K562 (cell line): Measurements from ENCODE around the gene LCP2. TPM values are rescaled to one million over a fixed set of nuclear protein-coding genes. Genes with fewer than 3 reads are reported as not detected.

Experiments
- ATAC-seq: fragments of 200-7000 bp; cut with Tn5 transposase; 3 replicates; pipeline ENCODE4 v1.9.1; 2020; ENCODE audit warnings: moderate library complexity
- BruUV-seq: library from RNA; stranded (reverse); fragments of 400-500 nt; replicated peaks from 2 replicates; lab custom pipeline; 2021; lab: Mats Ljungman, UMichigan
- CTCF ChIA-PET: fragments of 300-600 bp; formaldehyde crosslinking; extraction: SDS; loops from one replicate; lab custom pipeline; 2021; ENCODE audit warnings: low intra/inter-chr PET ratio; lab: Yijun Ruan, JAX
- POLR2A ChIA-PET: fragments of 300-600, 350-650 bp; sonication (Branson Sonifier 250); formaldehyde crosslinking; extraction: SDS; loops from one replicate; lab custom pipeline; 2021; ENCODE audit warnings: antibody characterized with exemption, inconsistent platforms; lab: Yijun Ruan, JAX
- DNase-seq, 4 experiments: peaks; one replicate each; pipeline versions ENCODE4 v3.0.0 to v3.0.0-alpha.2; 2011 to 2018; ENCODE audit warnings: low spot score in 3 of 4, mixed read lengths in 3 of 4; ENCODE audit errors: extremely low read depth in 1 of 4
- FAIRE-seq: peaks from 2 replicates; lab custom pipeline; 2011; peaks lifted over from hg19 to GRCh38; lab: Jason Lieb, UNC
- H2AFZ ChIP-seq: 2 replicates; pipeline ENCODE4 v1.6.0; 2011; ENCODE audit warnings: low read depth, low read length, control low read depth, inconsistent platforms
- H3K27ac ChIP-seq: fragments of 200-600 bp; 3 replicates; pipeline ENCODE4 v1.8.0; 2011; ENCODE audit warnings: low read depth, mild to moderate bottlenecking, control low read depth, inconsistent platforms, low read length, moderate library complexity, mixed read lengths; ENCODE audit errors: extremely low read depth
- H3K27me3 ChIP-seq, 2 experiments: fragments of 300-600 bp in 1 of 2; 2 replicates in 1 of 2; 3 replicates in 1 of 2; pipeline versions ENCODE4 v1.6.0 to v1.8.0; 2011; ENCODE audit warnings: inconsistent platforms in 2 of 2, low read length in 2 of 2, mild to moderate bottlenecking in 1 of 2, mixed read lengths in 1 of 2, moderate library complexity in 1 of 2; ENCODE audit not compliant: control insufficient read depth in 2 of 2, insufficient read depth in 2 of 2
- H3K36me3 ChIP-seq: fragments of 300-600 bp; 3 replicates; pipeline ENCODE4 v1.8.0; 2011; ENCODE audit warnings: mild to moderate bottlenecking, low read length, inconsistent platforms; ENCODE audit not compliant: control insufficient read depth, insufficient read depth
- H3K4me1 ChIP-seq, 2 experiments: fragments of 200-600 bp in 1 of 2; replicated peaks in 1 of 2; 2 replicates in 1 of 2; 3 replicates in 1 of 2; pipeline versions ENCODE4 v1.5.1 to v1.8.0; 2011; ENCODE audit warnings: inconsistent platforms in 2 of 2, low read length in 2 of 2, mild to moderate bottlenecking in 1 of 2, mixed read lengths in 1 of 2, moderate library complexity in 1 of 2; ENCODE audit not compliant: control insufficient read depth in 2 of 2, insufficient read depth in 2 of 2
- H3K4me2 ChIP-seq: 2 replicates; pipeline ENCODE4 v1.6.1; 2011; ENCODE audit warnings: low read length, control low read depth, inconsistent platforms, mixed read lengths; ENCODE audit not compliant: insufficient read depth
- H3K4me3 ChIP-seq: fragments of 200-600 bp; sonication (generic), shearing (Covaris generic); 2 replicates; pipeline ENCODE4 v1.5.1; 2016; ENCODE audit warnings: control low read depth, inconsistent platforms
- H3K79me2 ChIP-seq: fragments of 200-600 bp; 3 replicates; pipeline ENCODE4 v1.8.0; 2011; ENCODE audit warnings: low read length, inconsistent platforms; ENCODE audit not compliant: control insufficient read depth, insufficient read depth
- H3K9ac ChIP-seq, 2 experiments: 2 replicates each; pipeline versions ENCODE4 v1.6.0 to v1.6.1; 2011; ENCODE audit warnings: low read depth in 2 of 2, low read length in 2 of 2, control low read depth in 1 of 2, inconsistent platforms in 1 of 2, mild to moderate bottlenecking in 1 of 2, mixed read lengths in 1 of 2; ENCODE audit not compliant: insufficient read depth in 1 of 2
- H3K9me1 ChIP-seq: one replicate; pipeline ENCODE4 v1.6.0; 2011; ENCODE audit warnings: inconsistent platforms, mild to moderate bottlenecking, low read length, moderate library complexity; ENCODE audit not compliant: control insufficient read depth, insufficient read depth
- H3K9me3 ChIP-seq: replicated peaks from 2 replicates; pipeline ENCODE4 v1.5.1; 2011; ENCODE audit warnings: low read depth, low read length, inconsistent platforms; ENCODE audit not compliant: control insufficient read depth, insufficient read depth
- H4K20me1 ChIP-seq: replicated peaks from 2 replicates; pipeline ENCODE4 v1.6.1; 2011; ENCODE audit warnings: low read length, inconsistent platforms, mixed read lengths; ENCODE audit not compliant: control insufficient read depth, insufficient read depth
- MTA1 ChIP-seq: fragments of 450-650 bp; IDR thresholded peaks from 2 replicates; pipeline ENCODE4 v1.6.1; 2017; ENCODE audit warnings: borderline replicate concordance
- NBN ChIP-seq: fragments of 450-650 bp; IDR thresholded peaks from 2 replicates; pipeline ENCODE4 v1.6.1; 2016; ENCODE audit warnings: low read depth, mild to moderate bottlenecking
- REST ChIP-seq, 2 experiments: fragments of 450-650 bp; formaldehyde crosslinking in 1 of 2; IDR thresholded peaks; 2 replicates each; pipeline versions ENCODE4 v1.4.0 to v1.6.1; 2014 to 2020; ENCODE audit warnings: mild to moderate bottlenecking in 2 of 2, borderline replicate concordance in 1 of 2, low read depth in 1 of 2
- ZNF197 ChIP-seq: fragments of 200-800 bp; sonication (Bioruptor generic); IDR thresholded peaks from 2 replicates; pipeline ENCODE4 v1.6.1; 2016; ENCODE audit warnings: low read depth, missing genetic modification characterization, missing compliant biosample characterization
- ZNF518B ChIP-seq: fragments of 250-450 bp; sonication (Bioruptor Pico); IDR thresholded peaks from 2 replicates; pipeline ENCODE4 v1.5.0; 2021; ENCODE audit warnings: mild to moderate bottlenecking, moderate library complexity
- ZNF584 ChIP-seq: fragments of 200-800 bp; sonication (Bioruptor generic); IDR thresholded peaks from 2 replicates; pipeline ENCODE4 v1.6.1; 2016; ENCODE audit warnings: low read depth, mild to moderate bottlenecking, missing genetic modification characterization, missing compliant biosample characterization
- WGBS: fragments of 100-300 bp; shearing (Covaris generic); methylation state at CpG from one replicate; pipeline ENCODE4 v1.1.6; 2016; ENCODE audit warnings: low coverage, mixed read lengths; ENCODE audit not compliant: insufficient coverage; ENCODE audit errors: missing lambda C conversion rate; 5-methylcytosine and 5-hydroxymethylcytosine counted together
- in situ Hi-C: fragments of 300-500 bp; cut with MboI; formaldehyde crosslinking; loops from 4 replicates; pipeline ENCODE4 v1.15.0; 2018; ENCODE audit warnings: inconsistent platforms, mixed read lengths
- intact Hi-C: fragments of 100-400 bp; cut with micrococcal nuclease; formaldehyde crosslinking; loops from 2 replicates; pipeline ENCODE4 v1.14.2; 2022
- polyA plus RNA-seq, 8 experiments: library from polyadenylated mRNA; depleted of rRNA in 4 of 8; stranded (reverse) in 5 of 8; unstranded in 3 of 8; fragments of >200 nt; fragmentation: Nextera tagmentation in 2 of 8; fragmentation: Illumina TruSeq in 1 of 8; extraction: Ambion mirVana in 2 of 8; extraction: Trizol in 1 of 8; gene quantifications; 2 replicates each; pipeline versions ENCODE4 v1.2.1 to v1.2.3, GENCODE V29; 2011 to 2014; ENCODE audit warnings: inconsistent platforms in 1 of 8, missing spikeins in 1 of 8
- total RNA-seq, 7 experiments: library from RNA; depleted of rRNA in 6 of 7; stranded (reverse); fragments of >200 nt in 6 of 7; fragmentation: Illumina TruSeq in 2 of 7; extraction: Trizol in 2 of 7; gene quantifications; 2 replicates each; pipeline versions ENCODE4 v1.2.1 to v1.2.3, GENCODE V29; 2011 to 2021; ENCODE audit warnings: low replicate concordance in 1 of 7

Gene LCP2
- total and polyA plus RNA-seq, 9 of the 15 experiments (the other 6 are each of a cell fraction or from before 2014, with no cell fraction given): 4.0 to 31.3 (median 14.6) TPM

GRCh38 chr5:170307575-170308465 lies 10.2 kb upstream of the LCP2 start (continued):
- TF ChIP-seq NBN (no peak), MTA1 (peak; percentile 44; the same call in 1 of the 2 replicates), ZNF518B (no peak)

GRCh38 chr5:170306381-170306831 lies 8.8 kb upstream of the LCP2 start:
- DNase-seq (peak; percentile 70 to 86 (median 78)), FAIRE-seq (peak; percentile 89), ATAC-seq (peak; percentile 76)
- Histone ChIP-seq H3K27me3 (no peaks in the 10 kb centered on the region), H3K9me3 (no peaks in the 10 kb centered on the region), H3K4me1 (peaks cover 5 to 63% of the 10 kb centered on the region in 2 experiments), H3K4me2 (peak overlapping the region; percentile 33), H3K36me3 (no peaks in the 10 kb centered on the region), H3K27ac (peak overlapping the region; percentile 65), H2AFZ (peak overlapping the region; percentile 76), H4K20me1 (no peaks in the 10 kb centered on the region), H3K9me1 (no peaks in the 10 kb centered on the region), H3K79me2 (no peaks in the 10 kb centered on the region), H3K4me3 (no peak overlapping the region), H3K9ac (peak overlapping the region in 1 of 2 experiments; percentile 46; a peak in 2 of 4 replicates)
- WGBS: 0% methylated on average over 5 of the region's 5 CpGs
- intact Hi-C loops: loop anchor here (2.0 kb wide), 2 partner anchors 24 to 28 kb away; no protein-coding TSS in a partner anchor
- ChIA-PET CTCF (no interaction called here), POLR2A (interaction anchor here (0.7 to 1.3 kb wide), 4 partner anchors 8 to 53 kb away, joined by 3 to 4 read pairs (median 4); partner anchors contain the start of gene LCP2)
- BruUV-seq: no TSS peak
- in situ Hi-C loops: no loop called here
- TF ChIP-seq ZNF584 (peak; percentile 94), ZNF197 (CRISPR knock-in tag) (0 out of 2 replicates have a peak, but pooled peaks have one; percentile 38), REST (IDR thresholded peaks at IDR 0.05; ENCODE audit: borderline replicate concordance) (peak; percentile 34; the same call in 1 of the 2 replicates), REST (CRISPR knock-in tag; IDR thresholded peaks at IDR 0.05; ENCODE audit: low read depth) (no peak)
